GM21367 (cell line): ENCODE measurements around the gene SEMA3F.
"Not testable (repeated sequence)": the region's sequence is repeated elsewhere in the genome, so short reads cannot be mapped to it uniquely, and the experiment has no call there.

ENCODE experiments used
- ATAC-seq: cut with Tn5 transposase; IDR thresholded peaks from one replicate; pipeline ENCODE4 v1.9.1; 2021; ENCODE audit not compliant: unreplicated experiment

SEMA3F gene

GRCh38 chr3:50210176-50210509 lies 55.0 kb downstream of the SEMA3F start:
- no peak for ATAC-seq

GRCh38 chr3:50210510-50211367 lies 55.6 kb downstream of the SEMA3F start:
- no peak for ATAC-seq

- ATAC-seq = not testable (repeated sequence)
These were observed 56.2 kb downstream of the SEMA3F start for GRCh38 chr3:50211368-50211717.

- ATAC-seq = no peak
These were observed 56.8 kb downstream of the SEMA3F start for GRCh38 chr3:50211930-50212329.

GRCh38 chr3:50212502-50212901 lies 57.4 kb downstream of the SEMA3F start:
- no peak for ATAC-seq

GRCh38 chr3:50212971-50213370 lies 57.8 kb downstream of the SEMA3F start:
- no peak for ATAC-seq

- no peak for ATAC-seq
These were observed 58.2 kb downstream of the SEMA3F start for GRCh38 chr3:50213373-50213772.

GRCh38 chr3:50214824-50215223 lies 59.7 kb downstream of the SEMA3F start:
- ATAC-seq = no peak

- no peak for ATAC-seq
These were observed 60.4 kb downstream of the SEMA3F start for GRCh38 chr3:50215529-50215928.

- no peak for ATAC-seq
These were observed 62.6 kb downstream of the SEMA3F start for GRCh38 chr3:50217681-50218080.

- ATAC-seq = no peak
These were observed 63.3 kb downstream of the SEMA3F start for GRCh38 chr3:50218448-50218847.

GRCh38 chr3:50219285-50219684 lies 64.2 kb downstream of the SEMA3F start:
- no peak for ATAC-seq

GRCh38 chr3:50220109-50220508 lies 65.0 kb downstream of the SEMA3F start:
- ATAC-seq = no peak

- no peak for ATAC-seq
These were observed 65.9 kb downstream of the SEMA3F start for GRCh38 chr3:50221051-50221410.

- no peak for ATAC-seq
These were observed 66.5 kb downstream of the SEMA3F start for GRCh38 chr3:50221411-50222168.

GRCh38 chr3:50222169-50222528 lies 67.0 kb downstream of the SEMA3F start:
- ATAC-seq = no peak

- ATAC-seq = no peak
These were observed 69.5 kb downstream of the SEMA3F start for GRCh38 chr3:50224639-50225038.

- peak; percentile 16 for ATAC-seq
These were observed 71.8 kb downstream of the SEMA3F start for GRCh38 chr3:50226888-50227389.

GRCh38 chr3:50227390-50228183 lies 72.5 kb downstream of the SEMA3F start:
- peak; percentile 71 for ATAC-seq

- ATAC-seq = not testable (repeated sequence)
These were observed 73.2 kb downstream of the SEMA3F start for GRCh38 chr3:50228184-50228763.

GRCh38 chr3:50229490-50229889 lies 74.4 kb downstream of the SEMA3F start:
- ATAC-seq = no peak
